Erythroblast (primary cell): ENCODE results near the gene NMRK2.
"Not testable (repeated sequence)": the region's sequence is repeated elsewhere in the genome, so short reads cannot be mapped to it uniquely, and the experiment has no call there.

Experiments used
- DNase-seq, 2 experiments: peaks; one replicate each; lab custom pipeline; 2025; lab: John Stamatoyannopoulos, UW
- GATA1 ChIP-seq: IDR thresholded peaks from 2 replicates; pipeline ENCODE4 v1.6.1; 2011; ENCODE audit warnings: low read depth, mild to moderate bottlenecking, control low read depth, low read length, moderate library complexity
- POLR2A ChIP-seq: IDR thresholded peaks from 2 replicates; pipeline ENCODE4 v1.6.1; 2011; ENCODE audit warnings: mild to moderate bottlenecking, low read length

NMRK2 gene

GRCh38 chr19:3949294-3949693 lies 16.4 kb downstream of the NMRK2 start:
- no peak for TF ChIP-seq GATA1
- no peak for DNase-seq

GRCh38 chr19:3949997-3950859 lies 17.4 kb downstream of the NMRK2 start:
- DNase-seq: no peak
- TF ChIP-seq GATA1 (no peak), POLR2A (no peak)

GRCh38 chr19:3950871-3951861 lies 18.3 kb downstream of the NMRK2 start:
- TF ChIP-seq POLR2A (peak; percentile 32), GATA1 (no peak)
- DNase-seq: peak; percentile 77 to 88

DNA sequence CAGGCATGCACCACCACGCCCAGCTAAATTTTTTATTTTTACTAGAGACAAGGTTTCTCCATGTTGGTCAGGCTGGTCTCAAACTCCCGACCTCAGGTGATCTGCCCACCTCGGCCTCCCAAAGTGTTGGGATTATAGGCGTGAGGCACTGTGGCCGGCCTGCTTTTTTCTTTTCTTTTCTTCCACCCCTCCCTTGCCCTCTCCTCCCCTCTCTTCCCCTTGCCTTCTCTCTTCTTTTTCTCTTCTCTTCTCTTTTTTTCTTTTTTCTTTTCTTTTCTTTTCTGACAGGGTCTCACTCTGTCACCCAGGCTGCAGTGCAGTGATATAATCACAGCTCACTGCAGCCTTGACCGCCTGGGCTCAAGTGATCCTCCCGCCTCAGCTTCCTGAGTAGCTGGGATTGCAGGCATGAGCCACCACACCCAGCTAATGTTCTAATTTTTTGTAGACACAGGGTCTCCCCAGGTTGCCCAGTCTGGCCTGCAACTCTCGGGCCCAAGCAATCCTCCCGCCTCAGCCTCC lies 19.9 kb downstream of the NMRK2 start:
- DNase-seq: not testable (repeated sequence)

GRCh38 chr19:3954107-3954506 lies 21.2 kb downstream of the NMRK2 start:
- TF ChIP-seq POLR2A (no peak), GATA1 (no peak)
- no peak for DNase-seq

DNA sequence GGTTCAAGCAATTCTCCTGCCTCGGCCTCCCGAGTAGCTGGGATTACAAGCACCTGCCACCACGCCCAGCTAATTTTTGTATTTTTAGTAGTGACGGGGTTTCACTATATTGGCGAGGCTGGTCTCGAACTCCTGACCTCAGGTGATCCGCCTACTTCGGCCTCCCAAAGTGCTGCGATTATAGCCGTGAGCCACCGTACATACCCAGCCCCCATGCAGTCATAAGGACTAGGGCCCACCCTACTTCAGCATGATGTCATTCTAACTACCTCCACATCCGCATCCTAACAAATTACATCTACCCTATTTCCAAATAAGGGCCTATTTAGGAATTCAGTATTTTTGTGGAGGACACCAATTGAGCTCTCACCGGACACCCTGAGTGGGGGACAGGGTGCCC lies 22.4 kb downstream of the NMRK2 start:
- not testable (repeated sequence) for DNase-seq

GRCh38 chr19:3955688-3956087 lies 22.8 kb downstream of the NMRK2 start:
- TF ChIP-seq GATA1 (no peak), POLR2A (no peak)
- no peak for DNase-seq

- TF ChIP-seq GATA1: no peak
- TF ChIP-seq POLR2A: no peak
- DNase-seq: no peak
These were observed 26.2 kb downstream of the NMRK2 start for GRCh38 chr19:3958836-3959765.

DNA sequence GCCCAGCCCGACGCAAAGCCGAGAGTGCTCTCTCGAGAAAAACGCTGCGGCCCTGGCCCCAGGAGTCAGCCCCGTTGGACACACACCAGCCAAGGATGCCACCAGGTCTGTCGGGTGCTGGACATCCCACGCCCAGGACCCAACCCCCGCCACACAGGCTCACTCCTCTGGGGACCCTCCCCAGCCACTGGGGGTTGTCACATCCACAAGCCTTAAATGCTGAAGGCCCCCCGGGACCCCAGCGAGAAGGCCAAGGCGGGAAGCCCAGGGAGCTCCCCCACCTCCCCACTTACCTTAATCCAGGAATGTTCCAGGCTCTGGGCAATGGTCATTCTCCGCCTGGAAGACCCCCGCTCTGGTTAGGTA lies 26.9 kb downstream of the NMRK2 start:
- DNase-seq: no peak
- no peak for TF ChIP-seq POLR2A
- TF ChIP-seq GATA1: no peak

DNA sequence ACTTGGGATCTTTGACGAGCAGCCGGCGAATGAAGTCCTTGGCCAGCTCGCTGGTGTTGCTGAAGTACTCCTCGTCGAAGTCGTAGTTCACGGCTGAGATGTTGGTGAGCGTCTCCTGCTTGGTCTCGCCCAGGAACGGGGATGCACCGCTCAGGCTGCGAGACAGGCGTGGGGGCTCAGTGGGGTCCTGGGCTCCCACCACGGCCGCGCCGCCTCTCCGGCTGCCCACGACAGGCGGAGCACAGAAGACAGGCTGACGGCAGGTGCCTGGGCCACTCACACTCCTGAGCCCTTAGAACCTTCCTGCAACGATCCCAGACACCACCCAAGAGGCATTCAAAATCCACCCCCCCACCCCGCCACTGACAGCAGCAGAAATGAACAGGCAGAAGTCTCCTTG lies 28.1 kb downstream of the NMRK2 start:
- no peak for TF ChIP-seq POLR2A
- no peak for TF ChIP-seq GATA1
- no peak for DNase-seq

GRCh38 chr19:3963458-3964255 lies 30.8 kb downstream of the NMRK2 start:
- no peak for DNase-seq
- TF ChIP-seq POLR2A (no peak), GATA1 (no peak)
